Measurements from ENCODE around the gene APBB3. TPM values are rescaled to one million over a fixed set of nuclear protein-coding genes. Genes with fewer than 3 reads are reported as not detected.
"Not testable (repeated sequence)": the region's sequence is repeated elsewhere in the genome, so short reads cannot be mapped to it uniquely, and the experiment has no call there.

APBB3 gene, protein sequence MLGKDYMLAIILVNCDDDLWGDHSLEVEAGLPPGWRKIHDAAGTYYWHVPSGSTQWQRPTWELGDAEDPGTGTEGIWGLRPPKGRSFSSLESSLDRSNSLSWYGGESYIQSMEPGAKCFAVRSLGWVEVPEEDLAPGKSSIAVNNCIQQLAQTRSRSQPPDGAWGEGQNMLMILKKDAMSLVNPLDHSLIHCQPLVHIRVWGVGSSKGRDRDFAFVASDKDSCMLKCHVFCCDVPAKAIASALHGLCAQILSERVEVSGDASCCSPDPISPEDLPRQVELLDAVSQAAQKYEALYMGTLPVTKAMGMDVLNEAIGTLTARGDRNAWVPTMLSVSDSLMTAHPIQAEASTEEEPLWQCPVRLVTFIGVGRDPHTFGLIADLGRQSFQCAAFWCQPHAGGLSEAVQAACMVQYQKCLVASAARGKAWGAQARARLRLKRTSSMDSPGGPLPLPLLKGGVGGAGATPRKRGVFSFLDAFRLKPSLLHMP
- 10 to 100 TPM; 33.8 to 38.2 TPM for total RNA-seq

DNA sequence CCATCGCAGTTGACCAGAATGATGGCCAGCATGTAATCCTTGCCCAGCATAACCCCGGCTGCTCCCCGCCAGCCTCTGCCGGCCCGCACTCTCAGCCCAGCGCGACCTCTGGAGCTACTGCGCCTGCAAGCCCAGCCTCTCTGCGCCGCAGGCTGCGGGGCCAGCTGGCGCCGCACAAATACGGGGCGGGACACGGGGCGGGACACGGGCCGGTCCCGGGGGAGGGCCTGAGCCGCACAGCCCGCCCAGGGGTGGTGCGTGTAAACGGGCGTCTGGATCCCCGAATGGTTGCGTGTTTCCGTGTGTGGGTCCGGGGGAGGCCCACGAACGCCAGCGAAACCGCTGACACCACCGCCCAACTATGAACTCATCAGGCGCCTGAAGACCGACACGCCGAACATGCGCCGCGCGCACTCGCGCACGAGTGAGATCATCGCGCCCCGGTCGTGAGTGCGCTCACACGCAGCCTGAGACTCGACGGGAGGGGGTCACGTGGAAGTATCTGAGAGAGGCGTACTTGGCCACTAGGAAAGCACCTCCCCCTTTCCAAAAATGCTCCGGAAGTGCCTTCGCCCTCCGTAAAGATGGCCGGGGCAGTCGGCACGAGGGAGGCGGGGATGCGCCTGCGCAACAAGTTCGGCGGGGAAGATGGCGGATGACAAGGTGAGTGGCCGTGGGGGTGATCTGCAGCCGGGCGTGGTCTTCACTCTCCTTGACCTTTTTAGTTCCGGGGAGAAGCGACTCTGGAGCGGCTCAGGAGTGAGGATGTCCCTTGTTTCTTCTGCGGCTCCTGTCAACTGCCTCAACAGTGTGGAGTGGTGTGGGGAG lies at the start of gene APBB3, which contains the start of gene SLC35A4:
APBB3 (minus strand) TSS at position 403 of the 828 bp plus-strand sequence; CDS start at position 50, 353 bp downstream.
SLC35A4 (plus strand) TSS at position 633 of the 828 bp plus-strand sequence. CDS start 2,342 bp downstream, outside the sequence.
- peaks cover 46% of the 10 kb centered on the region for H3K4me1 Mint-ChIP-seq (ENCODE audit: low read depth)
- H3K9me3 Mint-ChIP-seq, result no peaks in the 10 kb centered on the region
- peaks cover 7 to 21% of the 10 kb centered on the region in 2 donors for H3K36me3 Mint-ChIP-seq (ENCODE audit: insufficient read depth in 2 of 2)
- H3K4me3 Mint-ChIP-seq, result peak within 1 kb of the TSS; percentile 94 to 98
- DNase-seq (peak; percentile 94 to 98), ATAC-seq (replicated peaks in 1 of 2) (peak; percentile 91 to 92)
- H3K27ac Mint-ChIP-seq, result peak within 1 kb of the TSS; percentile 99
- no peaks in the 10 kb centered on the region for H3K27me3 Mint-ChIP-seq (ENCODE audit: low read depth)

DNA sequence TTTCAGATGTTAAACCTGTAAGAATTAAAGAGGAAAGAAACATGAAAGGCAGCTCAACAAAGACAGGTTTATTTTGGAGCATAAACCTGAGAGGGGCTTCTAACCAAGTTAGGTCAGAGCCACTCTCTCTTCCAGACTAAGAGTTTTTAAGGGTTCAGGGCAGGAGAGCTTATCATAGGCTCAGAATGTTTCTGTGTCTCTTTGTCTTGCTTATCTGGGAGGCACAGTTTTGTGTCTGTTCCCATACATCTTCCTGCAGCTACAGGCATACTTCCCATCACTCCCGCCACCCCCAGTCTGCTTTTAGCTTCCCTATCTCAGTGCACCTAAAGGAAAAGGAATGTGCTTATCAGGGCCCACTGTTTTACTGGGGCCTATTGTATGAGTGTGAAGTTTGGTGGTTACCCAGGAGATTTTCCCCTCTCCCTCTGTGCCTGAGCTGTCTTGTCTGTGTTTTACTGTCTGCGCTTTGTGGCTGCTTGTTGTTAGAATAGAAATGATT lies 46.7 kb upstream of the APBB3 start:
- peaks cover 5% of the 10 kb centered on the region for H3K27me3 Mint-ChIP-seq (ENCODE audit: low read depth)
- peaks cover 11% of the 10 kb centered on the region for H3K4me1 Mint-ChIP-seq (ENCODE audit: low read depth)
- DNase-seq (no peak), ATAC-seq (replicated peaks in 1 of 2) (no peak)
- H3K9me3 Mint-ChIP-seq, result no peaks in the 10 kb centered on the region
- H3K36me3 Mint-ChIP-seq (ENCODE audit: insufficient read depth in 2 of 2), result no peaks in the 10 kb centered on the region
- H3K4me3 Mint-ChIP-seq, result no peak overlapping the region
- H3K27ac Mint-ChIP-seq, result no peak overlapping the region

- H3K4me3 Mint-ChIP-seq, result no peak overlapping the region
- no peaks in the 10 kb centered on the region for H3K9me3 Mint-ChIP-seq
- H3K4me1 Mint-ChIP-seq (ENCODE audit: low read depth), result peaks cover 11% of the 10 kb centered on the region
- ATAC-seq (replicated peaks in 1 of 2) (no peak), DNase-seq (no peak)
- H3K27ac Mint-ChIP-seq, result no peak overlapping the region
- peaks cover 5% of the 10 kb centered on the region for H3K27me3 Mint-ChIP-seq (ENCODE audit: low read depth)
- H3K36me3 Mint-ChIP-seq (ENCODE audit: insufficient read depth in 2 of 2), result no peaks in the 10 kb centered on the region
Observed at GRCh38 chr5:140609126-140609525, 44.7 kb upstream of the APBB3 start.

- Mint-ChIP-seq H3K36me3 (ENCODE audit: insufficient read depth in 2 of 2) (no peaks in the 10 kb centered on the region), H3K27ac (no peak overlapping the region), H3K4me1 (ENCODE audit: low read depth) (peaks cover 11% of the 10 kb centered on the region), H3K27me3 (ENCODE audit: low read depth) (peaks cover 5% of the 10 kb centered on the region), H3K9me3 (no peaks in the 10 kb centered on the region), H3K4me3 (no peak overlapping the region)
- ATAC-seq (replicated peaks in 1 of 2) (no peak), DNase-seq (no peak)
Observed at GRCh38 chr5:140608722-140609121, 44.3 kb upstream of the APBB3 start.

DNA sequence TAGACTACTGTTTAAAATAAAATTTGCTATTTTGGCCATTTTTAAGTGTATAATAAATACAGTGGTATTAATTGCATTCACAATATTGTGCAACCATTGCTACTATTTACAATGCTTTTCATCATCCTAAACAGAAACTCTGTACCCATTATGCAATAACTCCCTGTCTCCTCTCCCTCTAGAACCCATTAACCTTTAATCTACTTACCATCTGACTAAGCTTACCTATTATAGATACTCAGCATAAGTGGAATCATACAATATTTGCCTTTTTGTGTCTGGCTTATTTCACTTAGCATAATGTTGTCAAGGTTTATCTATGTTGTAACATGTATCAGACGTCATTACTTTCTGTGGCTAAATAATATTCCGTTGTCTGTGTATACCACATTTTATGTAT lies 42.6 kb upstream of the APBB3 start:
- no peak overlapping the region for H3K27ac Mint-ChIP-seq
- H3K36me3 Mint-ChIP-seq (ENCODE audit: insufficient read depth in 2 of 2), result no peaks in the 10 kb centered on the region
- H3K4me3 Mint-ChIP-seq, result no peak overlapping the region
- H3K27me3 Mint-ChIP-seq (ENCODE audit: low read depth), result no peaks in the 10 kb centered on the region
- DNase-seq (no peak), ATAC-seq (replicated peaks in 1 of 2) (no peak)
- peaks cover 8% of the 10 kb centered on the region for H3K4me1 Mint-ChIP-seq (ENCODE audit: low read depth)
- no peaks in the 10 kb centered on the region for H3K9me3 Mint-ChIP-seq

- H3K27me3 Mint-ChIP-seq (ENCODE audit: low read depth), result no peaks in the 10 kb centered on the region
- ATAC-seq (replicated peaks in 1 of 2) (no peak), DNase-seq (no peak)
- no peaks in the 10 kb centered on the region for H3K36me3 Mint-ChIP-seq (ENCODE audit: insufficient read depth in 2 of 2)
- H3K27ac Mint-ChIP-seq, result no peak overlapping the region
- H3K4me3 Mint-ChIP-seq, result no peak overlapping the region
- no peaks in the 10 kb centered on the region for H3K4me1 Mint-ChIP-seq (ENCODE audit: low read depth)
- no peaks in the 10 kb centered on the region for H3K9me3 Mint-ChIP-seq
Observed at GRCh38 chr5:140605879-140606278, 41.5 kb upstream of the APBB3 start.

GRCh38 chr5:140603734-140604133 lies 39.3 kb upstream of the APBB3 start:
- Mint-ChIP-seq H3K4me3 (no peak overlapping the region), H3K27ac (no peak overlapping the region), H3K9me3 (no peaks in the 10 kb centered on the region), H3K4me1 (ENCODE audit: low read depth) (no peaks in the 10 kb centered on the region), H3K27me3 (ENCODE audit: low read depth) (no peaks in the 10 kb centered on the region), H3K36me3 (ENCODE audit: insufficient read depth in 2 of 2) (no peaks in the 10 kb centered on the region)
- DNase-seq, result no peak
- no peak for ATAC-seq (replicated peaks in 1 of 2)

DNA sequence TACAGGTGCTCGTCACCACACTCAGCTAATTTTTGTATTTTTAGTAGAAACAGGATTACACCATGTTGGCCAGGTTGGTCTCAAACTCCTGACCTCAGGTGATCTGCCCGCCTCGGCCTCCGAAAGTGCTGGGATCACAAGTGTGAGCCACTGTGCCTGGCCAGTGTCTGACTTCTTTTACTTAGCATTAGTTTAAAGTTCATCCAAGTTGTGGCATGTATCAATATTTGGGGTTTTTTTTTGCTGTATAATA lies 39.0 kb upstream of the APBB3 start:
- H3K9me3 Mint-ChIP-seq; H3K27me3 Mint-ChIP-seq (ENCODE audit: low read depth); DNase-seq; H3K27ac Mint-ChIP-seq; H3K36me3 Mint-ChIP-seq (ENCODE audit: insufficient read depth in 2 of 2); H3K4me3 Mint-ChIP-seq; ATAC-seq (replicated peaks in 1 of 2); H3K4me1 Mint-ChIP-seq (ENCODE audit: low read depth): not testable (repeated sequence)

- Mint-ChIP-seq H3K27ac (no peak overlapping the region), H3K36me3 (ENCODE audit: insufficient read depth in 2 of 2) (no peaks in the 10 kb centered on the region), H3K4me3 (no peak overlapping the region), H3K9me3 (no peaks in the 10 kb centered on the region), H3K4me1 (ENCODE audit: low read depth) (no peaks in the 10 kb centered on the region), H3K27me3 (ENCODE audit: low read depth) (no peaks in the 10 kb centered on the region)
- DNase-seq (no peak), ATAC-seq (replicated peaks in 1 of 2) (no peak)
Observed at GRCh38 chr5:140602147-140602546, 37.7 kb upstream of the APBB3 start.

DNA sequence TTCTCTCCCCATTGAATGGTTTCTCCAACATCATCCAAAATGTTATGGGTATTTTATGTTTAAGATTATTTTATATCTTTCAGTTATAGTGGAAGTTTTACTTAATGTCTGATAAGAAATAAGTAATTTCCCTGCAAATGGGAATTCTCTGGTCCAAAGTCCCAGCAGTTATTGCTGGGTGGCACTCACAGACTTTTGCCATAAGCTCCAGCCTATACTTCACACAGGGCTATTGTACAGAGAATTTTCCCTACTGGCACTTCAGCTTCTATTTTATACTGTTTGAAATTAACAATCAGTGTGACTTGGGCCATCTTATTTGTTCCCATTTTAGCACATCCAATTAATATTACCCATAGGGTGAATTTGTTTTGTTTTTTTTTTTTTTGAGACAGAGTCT lies 35.7 kb upstream of the APBB3 start:
- no peaks in the 10 kb centered on the region for H3K9me3 Mint-ChIP-seq
- no peak for ATAC-seq (replicated peaks in 1 of 2)
- H3K4me1 Mint-ChIP-seq (ENCODE audit: low read depth), result peaks cover 9% of the 10 kb centered on the region
- H3K4me3 Mint-ChIP-seq, result no peak overlapping the region
- no peak overlapping the region for H3K27ac Mint-ChIP-seq
- DNase-seq, result no peak
- no peaks in the 10 kb centered on the region for H3K36me3 Mint-ChIP-seq (ENCODE audit: insufficient read depth in 2 of 2)
- H3K27me3 Mint-ChIP-seq (ENCODE audit: low read depth), result no peaks in the 10 kb centered on the region

DNA sequence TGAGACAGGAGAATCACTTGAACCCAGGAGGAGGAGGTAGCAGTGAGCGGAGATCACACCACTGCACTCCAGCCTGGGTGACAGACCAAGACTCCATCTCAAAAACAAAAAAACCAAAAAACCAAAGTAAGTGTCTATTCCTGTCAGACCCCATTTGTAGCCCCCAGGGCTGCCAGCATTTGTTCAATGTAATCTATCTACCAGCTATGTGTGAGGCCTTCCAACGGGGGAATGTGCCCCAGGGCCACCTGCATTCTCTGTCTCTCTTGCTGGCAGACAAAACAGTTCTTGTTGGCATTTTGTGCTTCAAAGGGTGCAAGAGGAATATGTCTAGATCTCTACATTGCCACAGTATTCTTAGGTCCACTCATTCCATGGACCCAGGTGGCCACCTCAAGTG lies 34.4 kb upstream of the APBB3 start:
- H3K27ac Mint-ChIP-seq, result no peak overlapping the region
- H3K27me3 Mint-ChIP-seq (ENCODE audit: low read depth), result no peaks in the 10 kb centered on the region
- H3K9me3 Mint-ChIP-seq, result no peaks in the 10 kb centered on the region
- DNase-seq (no peak), ATAC-seq (replicated peaks in 1 of 2) (no peak)
- H3K4me1 Mint-ChIP-seq (ENCODE audit: low read depth), result peaks cover 13% of the 10 kb centered on the region
- no peak overlapping the region for H3K4me3 Mint-ChIP-seq
- H3K36me3 Mint-ChIP-seq (ENCODE audit: insufficient read depth in 2 of 2), result no peaks in the 10 kb centered on the region

GRCh38 chr5:140596321-140596741 lies 31.9 kb upstream of the APBB3 start:
- Mint-ChIP-seq H3K27ac (no peak overlapping the region), H3K4me1 (ENCODE audit: low read depth) (peaks cover 13% of the 10 kb centered on the region), H3K27me3 (ENCODE audit: low read depth) (no peaks in the 10 kb centered on the region), H3K9me3 (no peaks in the 10 kb centered on the region), H3K4me3 (no peak overlapping the region), H3K36me3 (ENCODE audit: insufficient read depth in 2 of 2) (no peaks in the 10 kb centered on the region)
- DNase-seq (no peak), ATAC-seq (replicated peaks in 1 of 2) (no peak)

GRCh38 chr5:140595538-140596300 lies 31.3 kb upstream of the APBB3 start:
- Mint-ChIP-seq H3K27me3 (ENCODE audit: low read depth) (no peaks in the 10 kb centered on the region), H3K36me3 (ENCODE audit: insufficient read depth in 2 of 2) (no peaks in the 10 kb centered on the region), H3K27ac (no peak overlapping the region), H3K4me3 (no peak overlapping the region), H3K9me3 (no peaks in the 10 kb centered on the region), H3K4me1 (ENCODE audit: low read depth) (peaks cover 13% of the 10 kb centered on the region)
- ATAC-seq (replicated peaks in 1 of 2) (peak in 1 of 2 donors; percentile 23), DNase-seq (no peak)

Data from activated T-cell treated with anti-CD3 and anti-CD28 coated beads, Interleukin-2, amount 50 U/mL, for 72 hours (primary cell).